NK-92 treated with Interleukin-12 subunit alpha and Interleukin-12 subunit beta, amount 100 ng/mL, for 24 hours (cell line): Measurements from ENCODE around the gene NAALADL1.
"Not testable (repeated sequence)": the region's sequence is repeated elsewhere in the genome, so short reads cannot be mapped to it uniquely, and the experiment has no call there.

Experiments used
- DNase-seq: peaks from one replicate; lab custom pipeline; 2025; lab: John Stamatoyannopoulos, UW

Gene NAALADL1

DNA sequence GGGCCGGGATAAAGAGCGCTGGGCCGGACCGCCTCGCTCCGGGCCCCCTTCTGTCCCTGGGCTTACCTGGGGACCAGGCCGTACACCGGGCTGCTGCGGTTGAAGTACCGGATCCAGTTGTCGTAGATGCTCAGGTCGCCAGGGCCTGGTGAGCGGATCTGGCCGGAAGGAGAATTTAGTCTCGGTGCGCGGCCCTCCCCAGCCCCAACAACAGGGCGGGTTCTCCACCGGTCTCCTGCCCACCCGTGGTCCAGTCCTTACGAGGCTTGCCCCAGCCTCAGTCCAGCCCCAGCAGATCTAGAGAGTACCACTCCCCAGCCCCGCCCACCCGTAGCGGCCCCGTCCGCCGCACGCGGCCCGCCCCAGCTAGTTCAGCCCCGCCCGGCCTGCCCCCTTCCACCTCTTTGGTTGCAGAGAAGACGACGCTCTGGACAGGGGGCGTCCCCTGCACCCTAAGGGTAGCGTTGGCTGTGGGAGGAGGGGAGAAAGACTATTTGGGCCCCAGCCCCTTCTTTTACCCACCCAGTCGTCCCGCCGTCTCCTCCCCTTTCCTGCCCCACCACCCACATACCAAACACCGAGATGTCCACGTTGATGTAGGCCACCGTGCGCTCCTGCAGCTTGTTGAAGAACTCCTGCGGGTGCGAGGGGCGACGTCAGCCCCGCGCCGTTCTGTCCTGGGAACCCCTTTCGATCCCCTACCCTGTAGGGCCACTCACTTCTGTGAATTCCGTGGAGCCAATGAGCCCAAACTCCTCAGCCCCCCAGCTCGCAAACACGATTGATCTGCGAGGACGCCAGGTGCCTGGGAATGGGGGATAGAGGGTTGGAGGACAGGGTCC, 10.6 kb downstream of the NAALADL1 start:
- no peak for DNase-seq

- DNase-seq, result no peak
Observed at GRCh38 chr11:65045728-65046127, 12.6 kb downstream of the NAALADL1 start.

DNA sequence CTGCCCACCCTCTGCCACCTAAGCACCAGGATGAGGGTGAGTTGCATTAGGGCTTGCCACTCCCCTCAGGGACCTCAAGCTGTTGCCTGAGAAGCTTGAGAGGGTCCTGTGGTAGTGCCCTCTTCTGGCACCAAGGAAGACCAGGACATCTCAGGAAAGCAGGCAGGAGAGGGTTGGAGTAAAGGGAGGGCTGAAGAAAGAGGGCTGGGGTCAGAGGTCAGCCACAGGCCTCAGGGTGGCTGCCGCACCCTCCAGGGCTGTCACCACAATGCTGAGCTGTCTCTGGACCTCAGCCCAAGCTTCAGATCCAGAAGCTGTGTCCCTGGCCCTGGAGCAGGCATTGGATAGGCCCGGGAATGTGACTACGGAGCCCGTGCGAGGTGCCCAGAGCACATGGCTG, 13.3 kb downstream of the NAALADL1 start:
- DNase-seq, result no peak

- DNase-seq, result no peak
Observed at GRCh38 chr11:65043881-65044501, 14.4 kb downstream of the NAALADL1 start.

- DNase-seq, result no peak
Observed at GRCh38 chr11:65042891-65043290, 15.5 kb downstream of the NAALADL1 start.

DNA sequence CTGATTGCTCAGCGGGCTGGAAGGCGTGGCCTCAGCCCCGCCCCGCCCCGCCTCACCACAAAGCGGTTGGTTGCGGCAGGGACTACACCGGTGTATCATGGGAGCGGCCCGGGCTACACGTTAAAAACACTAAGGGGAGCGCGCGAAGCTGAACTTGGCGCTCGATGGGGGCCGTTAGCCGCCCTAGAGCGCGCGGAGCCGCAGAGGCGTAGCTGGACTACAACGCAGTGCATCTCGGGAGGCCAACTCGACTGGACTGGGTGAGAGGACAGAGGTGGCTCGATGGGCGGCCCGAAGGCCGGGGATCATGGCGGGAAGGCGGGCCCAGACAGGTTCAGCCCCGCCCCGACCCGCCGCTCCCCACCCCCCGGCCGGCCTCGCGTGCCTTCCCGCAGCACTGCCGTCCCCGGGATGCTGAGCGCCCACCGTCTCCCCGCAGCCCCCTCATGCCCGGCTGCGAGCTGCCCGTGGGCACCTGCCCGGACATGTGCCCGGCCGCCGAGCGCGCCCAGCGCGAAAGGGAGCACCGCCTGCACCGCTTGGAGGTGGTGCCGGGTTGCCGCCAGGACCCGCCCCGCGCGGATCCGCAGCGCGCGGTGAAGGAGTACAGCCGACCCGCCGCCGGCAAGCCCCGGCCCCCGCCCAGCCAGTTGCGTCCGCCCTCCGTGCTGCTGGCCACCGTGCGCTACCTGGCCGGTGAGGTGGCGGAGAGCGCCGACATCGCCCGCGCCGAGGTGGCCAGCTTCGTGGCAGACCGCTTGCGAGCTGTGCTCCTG, 17.3 kb downstream of the NAALADL1 start, which contains the start of gene SAC3D1:
TSS of gene SAC3D1 (plus strand) at position 364 of the 776 bp plus-strand sequence. CDS start at position 447, 83 bp downstream.
- DNase-seq, result peak; percentile 93

DNA sequence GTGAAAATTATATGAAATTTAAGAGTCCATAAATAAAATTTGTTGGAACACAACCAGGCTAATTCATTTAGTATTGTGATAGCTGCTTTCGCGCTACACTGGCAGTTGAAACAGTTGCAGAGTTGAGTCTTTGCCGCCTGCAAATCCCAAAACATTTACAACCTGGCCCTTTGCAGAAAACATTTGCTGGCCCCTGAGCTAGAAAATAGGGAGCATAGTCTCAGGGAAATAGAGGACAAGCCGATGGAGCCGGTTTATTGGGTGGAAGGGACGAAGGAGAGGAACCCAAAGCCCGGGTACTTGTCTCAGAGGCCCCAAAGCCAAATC, 17.9 kb downstream of the NAALADL1 start:
- DNase-seq, result no peak

GRCh38 chr11:65036931-65037330, 21.4 kb downstream of the NAALADL1 start:
- no peak for DNase-seq

DNA sequence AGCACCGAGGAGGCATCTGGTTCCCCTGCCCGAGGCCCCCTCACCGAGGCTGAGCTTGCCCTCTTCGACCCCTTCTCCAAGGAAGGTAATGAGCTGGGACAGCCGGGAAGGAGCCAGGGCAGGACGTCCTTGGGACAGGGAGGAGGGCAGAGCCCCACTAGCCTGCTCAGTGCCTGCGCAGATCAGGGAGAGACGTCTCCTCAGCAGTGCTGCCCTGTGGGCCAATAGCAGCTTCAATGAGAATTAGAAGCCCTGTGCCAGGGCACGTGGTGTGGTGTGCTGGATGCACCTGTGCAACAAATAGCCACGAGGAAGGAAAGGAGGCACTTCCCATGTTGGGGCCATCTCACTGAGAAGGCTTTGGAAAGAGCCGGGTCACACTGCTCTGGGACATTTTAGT, 22.8 kb downstream of the NAALADL1 start:
- DNase-seq, result no peak

DNA sequence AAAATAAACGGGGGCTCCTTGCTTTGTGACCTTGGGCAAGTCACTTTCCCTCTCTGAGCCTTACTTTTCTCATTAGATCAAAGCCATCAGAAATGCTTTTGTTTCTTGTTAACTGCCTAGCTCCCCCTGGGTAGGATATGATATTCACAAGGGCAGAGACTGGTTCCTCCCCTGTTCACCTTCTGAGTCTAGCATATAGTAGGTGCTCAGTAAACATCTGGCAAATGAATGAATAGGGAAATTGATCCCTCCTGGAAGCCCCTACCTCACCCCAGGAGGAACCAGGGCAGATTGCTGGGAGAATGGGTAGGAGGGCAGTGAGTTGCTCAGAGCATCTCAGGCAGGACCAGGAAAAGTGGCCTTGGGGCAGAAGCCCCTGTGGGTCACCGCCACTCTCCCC, 23.9 kb downstream of the NAALADL1 start:
- DNase-seq, result no peak

DNA sequence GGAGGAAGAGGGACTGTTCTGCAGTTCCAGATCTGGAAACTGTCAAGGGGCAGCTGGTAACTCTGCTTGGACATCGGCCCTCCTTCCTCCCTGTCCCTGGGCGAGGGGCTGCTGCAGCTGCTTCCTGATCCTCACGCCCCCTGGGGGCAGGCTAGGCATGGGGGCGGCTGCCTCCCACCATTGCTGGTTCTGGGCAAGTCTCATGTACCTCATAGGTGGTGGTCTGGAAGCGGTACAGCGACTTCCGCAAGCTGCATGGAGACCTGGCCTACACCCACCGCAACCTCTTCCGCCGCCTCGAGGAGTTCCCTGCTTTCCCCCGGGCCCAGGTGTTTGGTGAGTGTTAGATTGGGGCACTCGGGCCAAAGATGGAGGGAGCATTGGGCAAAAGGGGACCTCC, 26.1 kb downstream of the NAALADL1 start:
- DNase-seq, result no peak

DNA sequence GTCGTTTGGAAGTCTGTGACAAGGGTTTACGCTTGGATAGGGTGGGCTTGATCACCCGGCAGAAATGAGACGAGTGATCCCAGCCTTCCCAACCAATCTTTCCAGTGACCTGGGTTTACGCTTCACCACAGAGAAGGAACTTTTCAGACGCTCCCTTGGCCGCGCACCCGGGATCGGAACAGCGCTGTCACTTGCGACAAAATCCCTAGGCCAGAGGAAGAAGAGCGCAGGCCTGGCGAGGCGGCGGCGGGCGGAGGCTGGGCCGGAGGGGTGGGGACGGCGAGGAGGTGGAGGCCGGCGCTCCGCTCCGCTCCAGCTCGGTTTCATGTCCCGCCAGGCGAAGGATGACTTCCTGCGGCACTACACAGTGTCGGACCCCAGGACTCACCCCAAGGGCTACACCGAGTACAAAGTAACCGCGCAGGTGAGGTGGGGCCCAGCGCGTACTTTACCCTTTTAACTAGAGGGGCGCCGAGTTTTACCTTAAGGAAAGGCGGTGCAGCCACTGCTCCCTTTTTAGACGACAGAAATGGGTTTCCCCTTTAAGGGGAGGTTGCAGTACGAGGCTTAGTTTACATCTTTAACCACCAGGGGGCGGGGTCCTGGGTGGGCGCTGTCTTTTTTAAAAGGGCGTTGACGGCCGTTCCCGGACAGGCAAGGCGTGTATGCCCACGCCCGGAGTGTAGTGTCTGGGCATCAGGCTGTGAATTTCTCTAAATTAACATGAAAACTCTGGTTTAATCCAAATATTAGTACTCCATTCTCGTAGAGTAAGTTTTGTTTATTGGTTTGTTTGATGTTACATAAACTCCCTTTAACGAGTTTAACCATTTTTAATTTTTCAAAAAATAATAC, 30.9 kb downstream of the NAALADL1 start, which contains the start of gene SNX15:
TSS of gene SNX15 (plus strand) at position 227 of the 855 bp plus-strand sequence. CDS start at position 326, 99 bp downstream.
- peak; percentile 85 for DNase-seq

DNA sequence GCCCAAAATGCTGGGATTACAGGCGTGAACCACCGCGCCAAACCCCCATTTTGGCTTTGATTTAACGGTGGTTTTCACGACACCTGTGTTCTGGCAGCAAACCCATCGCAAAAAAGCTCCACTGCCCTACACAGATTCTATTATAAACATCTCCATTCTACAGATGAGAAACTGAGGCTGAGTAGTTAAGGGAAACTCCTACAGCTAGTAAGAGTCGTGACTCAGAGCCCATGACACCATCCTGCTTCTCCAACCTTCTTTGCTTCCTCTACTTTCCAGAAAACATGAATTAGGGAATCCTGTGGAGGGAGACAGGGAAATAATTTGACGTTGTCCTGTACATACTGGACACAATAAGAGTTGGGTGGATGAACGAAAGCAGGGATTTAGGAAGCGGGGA, 31.5 kb downstream of the NAALADL1 start:
- no peak for DNase-seq

GRCh38 chr11:65023502-65023901, 34.9 kb downstream of the NAALADL1 start:
- not testable (repeated sequence) for DNase-seq

GRCh38 chr11:65021509-65021908, 36.8 kb downstream of the NAALADL1 start:
- DNase-seq, result no peak

DNA sequence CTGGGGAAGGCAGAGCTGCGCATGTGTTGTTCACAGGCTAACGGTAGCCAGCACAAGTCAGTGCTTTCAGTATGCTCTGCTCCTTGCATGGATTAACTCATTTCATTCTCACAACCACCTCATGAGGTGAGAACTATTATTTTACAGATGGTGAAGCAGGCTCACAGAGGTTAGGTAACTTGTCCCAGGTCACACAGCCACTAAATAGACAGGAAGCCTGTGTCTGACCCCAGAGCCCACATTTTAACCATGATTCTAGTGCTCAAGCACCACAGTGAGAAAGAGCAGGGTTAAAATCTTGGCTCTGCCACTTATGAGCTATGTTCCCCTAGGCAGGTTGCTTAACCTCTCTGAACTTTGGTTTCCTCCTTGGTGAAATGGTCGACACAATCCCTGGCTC, 37.4 kb downstream of the NAALADL1 start:
- DNase-seq, result peak; percentile 58

- DNase-seq, result no peak
Observed at GRCh38 chr11:65019824-65020223, 38.5 kb downstream of the NAALADL1 start.

GRCh38 chr11:65017937-65018336, 40.4 kb downstream of the NAALADL1 start:
- DNase-seq, result no peak

- no peak for DNase-seq
Observed at GRCh38 chr11:65016705-65017104, 41.6 kb downstream of the NAALADL1 start.

GRCh38 chr11:65014726-65015227, 43.6 kb downstream of the NAALADL1 start:
- DNase-seq, result no peak
